Neural progenitor cell (in vitro differentiated cells): Measurements from ENCODE around the gene PCED1A. TPM values are rescaled to one million over a fixed set of nuclear protein-coding genes. Genes with fewer than 3 reads are reported as not detected.
A peak's percentile ranks its signal among the peaks of the same experiment; 100 is the strongest.

Source experiments
- DNase-seq: peaks from one replicate; pipeline ENCODE4 v3.0.0-alpha.2; 2016; ENCODE audit warnings: low spot score
- H2AFZ ChIP-seq: fragments of 200-600 bp; sonication (generic); replicated peaks from 2 replicates; pipeline ENCODE4 v1.6.1; 2016; ENCODE audit warnings: antibody characterized with exemption
- H3F3A ChIP-seq: fragments of 200-600 bp; sonication (generic); 2 replicates; pipeline ENCODE4 v1.6.1; 2016; ENCODE audit warnings: antibody characterized with exemption, low read depth
- H3K27ac ChIP-seq: fragments of 200-600 bp; sonication (generic); 2 replicates; pipeline ENCODE4 v1.5.1; 2016; ENCODE audit warnings: mild to moderate bottlenecking
- H3K27me3 ChIP-seq: fragments of 200-600 bp; sonication (generic); 2 replicates; pipeline ENCODE4 v1.6.1; 2016; ENCODE audit warnings: mild to moderate bottlenecking, moderate library complexity
- H3K36me3 ChIP-seq: fragments of 200-600 bp; sonication (generic); 2 replicates; pipeline ENCODE4 v1.5.1; 2016
- H3K4me1 ChIP-seq: fragments of 200-600 bp; sonication (generic); 2 replicates; pipeline ENCODE4 v1.6.1; 2016; ENCODE audit warnings: mixed run types
- H3K4me2 ChIP-seq: fragments of 200-600 bp; sonication (generic); 2 replicates; pipeline ENCODE4 v1.6.1; 2016
- H3K4me3 ChIP-seq: fragments of 200-600 bp; sonication (generic); 2 replicates; pipeline ENCODE4 v1.5.1; 2016
- H3K79me2 ChIP-seq: fragments of 200-600 bp; sonication (generic); 2 replicates; pipeline ENCODE4 v1.6.1; 2016; ENCODE audit warnings: low read depth
- H3K9ac ChIP-seq: fragments of 200-600 bp; sonication (generic); 2 replicates; pipeline ENCODE4 v1.6.1; 2016
- H3K9me3 ChIP-seq: fragments of 200-600 bp; sonication (generic); 2 replicates; pipeline ENCODE4 v1.5.1; 2016; ENCODE audit warnings: low read depth
- H4K20me1 ChIP-seq: fragments of 200-600 bp; sonication (generic); 2 replicates; pipeline ENCODE4 v1.6.1; 2016; ENCODE audit warnings: low read depth
- H3K27ac Mint-ChIP-seq: 3 replicates; pipeline ENCODE4 v1.8.0; 2021; ENCODE audit warnings: mixed read lengths
- H3K27me3 Mint-ChIP-seq: 2 replicates; pipeline ENCODE4 v1.8.0; 2022; ENCODE audit warnings: low read depth, mild to moderate bottlenecking, inconsistent platforms, moderate library complexity, mixed read lengths; ENCODE audit not compliant: insufficient read depth
- H3K36me3 Mint-ChIP-seq: 3 replicates; pipeline ENCODE4 v1.8.0; 2021; ENCODE audit warnings: mixed read lengths
- H3K4me1 Mint-ChIP-seq: 3 replicates; pipeline ENCODE4 v1.8.0; 2021; ENCODE audit warnings: mixed read lengths
- H3K4me3 Mint-ChIP-seq: 3 replicates; pipeline ENCODE4 v1.8.0; 2021; ENCODE audit warnings: mild to moderate bottlenecking, moderate library complexity, mixed read lengths
- H3K9me3 Mint-ChIP-seq: 3 replicates; pipeline ENCODE4 v1.8.0; 2020; ENCODE audit warnings: mixed read lengths
- EZH2 ChIP-seq: fragments of 200-600 bp; sonication (generic); IDR thresholded peaks from 2 replicates; pipeline ENCODE4 v1.6.1; 2017; ENCODE audit warnings: antibody characterized with exemption, mild to moderate bottlenecking, moderate library complexity
- EZH2phosphoT487 ChIP-seq: fragments of 200-600 bp; sonication (generic); IDR thresholded peaks from 2 replicates; pipeline ENCODE4 v1.6.1; 2017; ENCODE audit warnings: antibody characterized with exemption
- total RNA-seq: library from RNA; depleted of rRNA; stranded (reverse); fragments of >200 nt; gene quantifications from 2 replicates; pipeline ENCODE4 v1.2.3, GENCODE V29; 2015; ENCODE audit warnings: low replicate concordance
- TF ChIP-seq, protein P1 (sequence below): fragments of 200-600 bp; sonication (generic); IDR thresholded peaks from 2 replicates; pipeline ENCODE4 v1.5.1; 2017; ENCODE audit warnings: antibody characterized with exemption, mild to moderate bottlenecking

The PCED1A gene
- total RNA-seq, 1 donor from 2014 or later = 14.6 TPM

DNA sequence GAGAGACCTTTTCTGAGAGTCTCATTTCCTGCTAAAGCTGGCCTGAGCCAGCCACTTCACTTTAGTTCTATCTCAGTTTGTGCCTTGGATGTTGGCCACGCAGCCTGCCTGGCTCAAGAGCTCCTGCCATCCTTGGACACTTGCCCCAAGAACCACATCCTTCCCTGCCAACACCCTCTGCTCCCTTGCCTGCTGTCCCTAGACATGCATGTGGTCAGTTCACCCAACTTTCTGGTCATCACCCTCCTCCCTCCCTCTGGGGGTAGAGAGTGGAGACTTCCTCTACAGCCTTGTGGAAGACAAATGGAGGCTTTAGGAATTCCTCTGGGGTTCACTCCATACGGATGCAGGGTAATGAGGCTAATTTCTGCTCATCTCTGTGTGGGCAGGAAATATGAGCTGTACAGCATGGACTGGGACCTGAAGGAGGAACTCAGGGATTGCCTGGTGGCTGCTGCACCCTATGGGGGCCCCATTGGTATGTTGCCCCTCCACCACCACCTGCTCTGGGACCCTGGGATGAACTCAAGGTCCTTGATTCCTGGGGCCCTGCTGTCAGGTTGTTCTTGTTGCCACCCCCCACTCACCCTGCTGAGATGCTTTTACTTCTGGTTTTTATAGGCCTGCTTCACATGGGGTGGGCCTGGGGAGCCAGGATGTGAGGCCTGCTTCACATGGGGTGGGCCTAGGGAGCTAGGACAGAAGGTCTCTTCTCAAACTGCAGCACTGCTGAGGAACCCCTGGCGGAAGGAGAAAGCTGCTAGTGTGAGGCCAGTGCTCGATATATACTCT, 19.1 kb upstream of the PCED1A start:
- peaks cover 10% of the 10 kb centered on the region for H3K36me3 Mint-ChIP-seq
- H3K9me3 ChIP-seq = no peaks in the 10 kb centered on the region
- H3K4me1 ChIP-seq = no peaks in the 10 kb centered on the region
- H3K27ac ChIP-seq = no peak overlapping the region
- no peaks in the 10 kb centered on the region for H3F3A ChIP-seq
- DNase-seq = no peak
- no peak overlapping the region for H3K4me3 Mint-ChIP-seq
- no peaks in the 10 kb centered on the region for H3K9me3 Mint-ChIP-seq
- no peaks in the 10 kb centered on the region for H3K27me3 ChIP-seq
- H3K4me1 Mint-ChIP-seq = peaks cover 2% of the 10 kb centered on the region
- no peaks in the 10 kb centered on the region for H3K36me3 ChIP-seq
- H4K20me1 ChIP-seq = no peaks in the 10 kb centered on the region
- TF ChIP-seq EZH2 (no peak), EZH2phosphoT487 (no peak)
- TF ChIP-seq, protein P1, sequence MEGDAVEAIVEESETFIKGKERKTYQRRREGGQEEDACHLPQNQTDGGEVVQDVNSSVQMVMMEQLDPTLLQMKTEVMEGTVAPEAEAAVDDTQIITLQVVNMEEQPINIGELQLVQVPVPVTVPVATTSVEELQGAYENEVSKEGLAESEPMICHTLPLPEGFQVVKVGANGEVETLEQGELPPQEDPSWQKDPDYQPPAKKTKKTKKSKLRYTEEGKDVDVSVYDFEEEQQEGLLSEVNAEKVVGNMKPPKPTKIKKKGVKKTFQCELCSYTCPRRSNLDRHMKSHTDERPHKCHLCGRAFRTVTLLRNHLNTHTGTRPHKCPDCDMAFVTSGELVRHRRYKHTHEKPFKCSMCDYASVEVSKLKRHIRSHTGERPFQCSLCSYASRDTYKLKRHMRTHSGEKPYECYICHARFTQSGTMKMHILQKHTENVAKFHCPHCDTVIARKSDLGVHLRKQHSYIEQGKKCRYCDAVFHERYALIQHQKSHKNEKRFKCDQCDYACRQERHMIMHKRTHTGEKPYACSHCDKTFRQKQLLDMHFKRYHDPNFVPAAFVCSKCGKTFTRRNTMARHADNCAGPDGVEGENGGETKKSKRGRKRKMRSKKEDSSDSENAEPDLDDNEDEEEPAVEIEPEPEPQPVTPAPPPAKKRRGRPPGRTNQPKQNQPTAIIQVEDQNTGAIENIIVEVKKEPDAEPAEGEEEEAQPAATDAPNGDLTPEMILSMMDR = no peak
- peaks cover 4% of the 10 kb centered on the region for H3K27me3 Mint-ChIP-seq
- no peaks in the 10 kb centered on the region for H3K79me2 ChIP-seq
- H3K4me2 ChIP-seq = no peak overlapping the region
- no peak overlapping the region for H3K4me3 ChIP-seq
- H3K27ac Mint-ChIP-seq = peak overlapping the region; percentile 87
- H2AFZ ChIP-seq = no peak overlapping the region
- H3K9ac ChIP-seq = no peak overlapping the region

DNA sequence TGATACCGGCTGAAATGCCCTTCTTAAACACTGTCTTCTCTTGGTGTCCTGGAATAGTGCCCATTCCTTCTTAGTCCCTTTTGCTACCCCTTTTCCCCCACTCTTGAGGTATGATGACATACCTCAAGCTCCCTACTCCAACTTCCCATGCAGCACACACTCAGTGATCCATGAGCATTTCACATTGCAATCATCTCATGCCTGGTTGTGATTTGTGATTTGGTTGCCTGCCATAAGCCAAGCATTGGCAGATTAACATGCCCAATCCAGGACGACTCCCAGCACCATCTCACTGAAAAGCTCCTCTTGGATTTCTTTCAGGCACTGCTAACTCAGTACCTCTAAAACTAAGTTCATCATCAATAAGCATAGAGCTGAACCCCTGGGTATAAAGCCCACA, 18.1 kb upstream of the PCED1A start:
- Histone ChIP-seq H3K9ac (no peak overlapping the region), H3K4me2 (no peak overlapping the region), H2AFZ (no peak overlapping the region), H3K4me1 (no peaks in the 10 kb centered on the region), H3F3A (no peaks in the 10 kb centered on the region), H3K36me3 (no peaks in the 10 kb centered on the region), H3K27ac (no peak overlapping the region), H3K4me3 (no peak overlapping the region), H3K9me3 (no peaks in the 10 kb centered on the region), H3K79me2 (no peaks in the 10 kb centered on the region), H3K27me3 (no peaks in the 10 kb centered on the region), H4K20me1 (no peaks in the 10 kb centered on the region)
- Mint-ChIP-seq H3K4me3 (no peak overlapping the region), H3K9me3 (no peaks in the 10 kb centered on the region), H3K27ac (no peak overlapping the region), H3K36me3 (peaks cover 8% of the 10 kb centered on the region), H3K27me3 (no peaks in the 10 kb centered on the region), H3K4me1 (peaks cover 2% of the 10 kb centered on the region)
- TF ChIP-seq EZH2 = no peak
- TF ChIP-seq EZH2phosphoT487 = no peak
- TF ChIP-seq, protein P1 = no peak
- no peak for DNase-seq

- TF ChIP-seq EZH2 = no peak
- Histone ChIP-seq H3K4me3 (no peak overlapping the region), H2AFZ (no peak overlapping the region), H3K79me2 (no peaks in the 10 kb centered on the region), H3K27ac (no peak overlapping the region), H3K9ac (no peak overlapping the region), H3K4me2 (no peak overlapping the region), H3F3A (peaks cover 4% of the 10 kb centered on the region), H3K4me1 (no peaks in the 10 kb centered on the region), H4K20me1 (no peaks in the 10 kb centered on the region), H3K36me3 (no peaks in the 10 kb centered on the region), H3K27me3 (no peaks in the 10 kb centered on the region), H3K9me3 (no peaks in the 10 kb centered on the region)
- no peak for DNase-seq
- Mint-ChIP-seq H3K27ac (no peak overlapping the region), H3K4me3 (no peak overlapping the region), H3K27me3 (no peaks in the 10 kb centered on the region), H3K4me1 (peaks cover 6% of the 10 kb centered on the region), H3K36me3 (peaks cover 2% of the 10 kb centered on the region), H3K9me3 (no peaks in the 10 kb centered on the region)
These were observed 10.6 kb upstream of the PCED1A start for GRCh38 chr20:2851086-2851485.

DNA sequence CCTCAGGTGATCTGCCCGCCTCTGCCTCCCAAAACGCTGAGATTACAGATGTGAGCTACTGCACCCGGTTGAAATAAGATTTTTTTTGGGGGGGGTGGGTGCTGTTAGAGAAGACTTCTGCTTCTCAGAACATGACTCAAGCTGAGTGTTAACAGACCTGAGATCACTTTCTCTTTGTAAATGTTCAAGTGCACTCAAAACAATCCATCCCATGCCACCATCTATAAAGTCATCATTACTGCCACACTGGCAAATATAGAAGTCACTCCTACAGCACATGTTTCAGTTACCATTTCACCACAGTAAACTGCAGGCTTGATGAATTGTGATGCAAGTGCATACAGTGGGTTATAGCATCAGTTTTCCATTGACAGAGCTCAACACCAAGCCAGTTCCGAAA, 9.1 kb upstream of the PCED1A start:
- no peak overlapping the region for H3K4me2 ChIP-seq
- no peaks in the 10 kb centered on the region for H3K4me1 ChIP-seq
- TF ChIP-seq, protein P1 = no peak
- no peak for TF ChIP-seq EZH2phosphoT487
- no peak for TF ChIP-seq EZH2
- H3K4me3 ChIP-seq = no peak overlapping the region
- no peak overlapping the region for H3K27ac ChIP-seq
- Mint-ChIP-seq H3K4me1 (peaks cover 6% of the 10 kb centered on the region), H3K36me3 (peaks cover 2% of the 10 kb centered on the region), H3K27ac (no peak overlapping the region), H3K4me3 (no peak overlapping the region), H3K9me3 (no peaks in the 10 kb centered on the region), H3K27me3 (no peaks in the 10 kb centered on the region)
- no peak overlapping the region for H2AFZ ChIP-seq
- no peak overlapping the region for H3K9ac ChIP-seq
- H3K36me3 ChIP-seq = no peaks in the 10 kb centered on the region
- no peak for DNase-seq
- no peaks in the 10 kb centered on the region for H3K79me2 ChIP-seq
- H4K20me1 ChIP-seq = no peaks in the 10 kb centered on the region
- no peaks in the 10 kb centered on the region for H3K9me3 ChIP-seq
- peaks cover 4% of the 10 kb centered on the region for H3F3A ChIP-seq
- H3K27me3 ChIP-seq = no peaks in the 10 kb centered on the region
